Testis (tissue), 2 donors: ENCODE results near the gene CACYBP.

Experiments
- CTCF ChIP-seq, 3 experiments: fragments of 450-650 bp in 2 of 3; fragments of 200-600 bp in 1 of 3; sonication (generic) in 1 of 3; IDR thresholded peaks; one replicate each; pipeline ENCODE4 v1.5.1; 2016 to 2019; ENCODE audit warnings: antibody characterized with exemption in 3 of 3, mild to moderate bottlenecking in 2 of 3, moderate library complexity in 1 of 3
- POLR2A ChIP-seq: fragments of 450-650 bp; IDR thresholded peaks from one replicate; pipeline ENCODE4 v1.6.1; 2017; ENCODE audit warnings: antibody characterized with exemption, mild to moderate bottlenecking, moderate library complexity

DNA sequence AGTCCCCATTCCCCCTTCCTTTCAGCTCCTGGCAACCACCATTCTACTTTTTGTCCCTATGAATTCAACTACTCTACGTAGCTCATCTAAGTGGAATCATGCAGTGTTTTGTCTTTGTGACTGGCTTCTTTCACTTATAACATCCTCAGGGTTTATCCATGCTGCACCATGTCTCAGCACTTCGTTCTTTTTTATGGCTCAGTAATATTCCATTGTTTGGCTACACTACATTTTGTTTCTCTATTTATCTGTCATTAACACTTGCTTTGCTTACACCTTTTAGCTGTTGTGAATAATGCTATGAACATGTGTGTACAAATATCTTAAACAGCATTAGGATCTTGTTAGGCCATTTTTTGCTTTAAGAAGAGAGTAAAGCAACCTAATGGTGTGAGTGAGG lies 25.0 kb downstream of the CACYBP start:
- TF ChIP-seq CTCF (IDR thresholded peaks at IDR 0.05) (no peak), POLR2A (no peak)
